ENCODE data around the gene SUN2. TPM values are rescaled to one million over a fixed set of nuclear protein-coding genes. Genes with fewer than 3 reads are reported as not detected.

The SUN2 gene
- total and polyA plus RNA-seq, 11 donors = 41.3 to 405 (median 125) TPM

GRCh38 chr22:38753948-38754750 lies 1.6 kb downstream of the SUN2 start:
- H3K27me3 ChIP-seq = no peaks in the 10 kb centered on the region
- H3K4me3 ChIP-seq = peak overlapping the region; percentile 34 to 92 (median 72)
- intact Hi-C loops (cut with DNase I) = loop anchor here in 2 of 10 donors (5.0 kb wide), 2 partner anchors 37 to 47 kb away; partner anchors contain the start of gene GTPBP1 (in 1 of the 2)
- DNase-seq (peak in 4 of 5 donors; percentile 50 to 65 (median 55)), ATAC-seq (peak in 3 of 4 donors; percentile 22 to 31 (median 24))
- H3K4me1 ChIP-seq = peaks cover 0 to 65% (median 27%) of the 10 kb centered on the region in 12 donors
- H3K27ac ChIP-seq = peak overlapping the region; percentile 92 to 99 (median 97)
- H3K36me3 ChIP-seq = peaks cover 0 to 46% (median 38%) of the 10 kb centered on the region in 9 donors
- no peaks in the 10 kb centered on the region for H3K9me3 ChIP-seq
- 21 to 30% (median 24%) methylated on average over 12 of the region's 12 CpGs for WGBS, 4 donors
- no peak for TF ChIP-seq POLR2A (IDR thresholded peaks at IDR 0.05)
- TF ChIP-seq CTCF (IDR thresholded peaks at IDR 0.05) = no peak

GRCh38 chr22:38751422-38752346 lies 4.1 kb downstream of the SUN2 start:
- TF ChIP-seq POLR2A (IDR thresholded peaks at IDR 0.05) (no peak), CTCF (IDR thresholded peaks at IDR 0.05) (no peak)
- Histone ChIP-seq H3K4me1 (peaks cover 0 to 55% (median 25%) of the 10 kb centered on the region in 12 donors), H3K36me3 (peaks cover 0 to 70% (median 63%) of the 10 kb centered on the region in 9 donors), H3K4me3 (peak overlapping the region in 1 of 12 donors; percentile 85), H3K27me3 (no peaks in the 10 kb centered on the region), H3K27ac (peak overlapping the region in 6 of 12 donors; percentile 13 to 98 (median 29)), H3K9me3 (no peaks in the 10 kb centered on the region)
- intact Hi-C loops (cut with DNase I) = loop anchor here in 2 of 10 donors (5.0 kb wide), 2 partner anchors 34 to 44 kb away; partner anchors contain the start of gene GTPBP1 (in 1 of the 2)
- DNase-seq = peak in 3 of 5 donors; percentile 52 to 84 (median 64)
- no peak for ATAC-seq
- 77 to 87% (median 84%) methylated on average over 23 to 24 of the region's 24 CpGs for WGBS, 4 donors

DNA sequence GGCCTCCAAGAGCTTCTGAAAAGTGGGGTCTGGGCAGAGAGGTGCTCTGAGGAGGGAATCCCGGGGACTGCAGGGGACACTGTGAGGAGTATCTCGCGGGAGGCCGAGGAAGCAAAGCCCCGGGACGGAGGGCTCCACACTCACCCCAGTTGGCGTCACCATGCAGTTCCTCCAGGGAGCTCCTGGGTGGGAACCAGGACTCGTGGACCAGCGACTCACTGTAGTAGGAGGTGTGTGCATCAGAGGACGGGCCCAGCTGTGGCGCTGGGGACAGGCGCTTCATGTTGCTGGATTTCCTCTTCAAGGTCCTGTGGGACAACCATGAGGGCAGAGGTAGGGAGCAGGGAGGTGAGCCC lies 4.8 kb downstream of the SUN2 start:
- Histone ChIP-seq H3K27ac (peak overlapping the region in 3 of 12 donors; percentile 13 to 98 (median 31)), H3K4me1 (peaks cover 0 to 48% (median 19%) of the 10 kb centered on the region in 12 donors), H3K4me3 (peak overlapping the region in 1 of 12 donors; percentile 85), H3K27me3 (no peaks in the 10 kb centered on the region), H3K36me3 (peaks cover 0 to 77% (median 69%) of the 10 kb centered on the region in 9 donors), H3K9me3 (no peaks in the 10 kb centered on the region)
- WGBS, 4 donors = 86 to 90% (median 88%) methylated on average over 12 of the region's 12 CpGs
- DNase-seq = no peak
- intact Hi-C loops (cut with DNase I) = loop anchor here in 2 of 10 donors (5.0 kb wide), 2 partner anchors 34 to 44 kb away; partner anchors contain the start of gene GTPBP1 (in 1 of the 2)
- TF ChIP-seq CTCF (IDR thresholded peaks at IDR 0.05) = no peak
- TF ChIP-seq POLR2A (IDR thresholded peaks at IDR 0.05) = no peak
- no peak for ATAC-seq
